Panc1 (cell line): Measurements from ENCODE around the gene METTL21C. TPM values are rescaled to one million over a fixed set of nuclear protein-coding genes. Genes with fewer than 3 reads are reported as not detected.

Experiments
- ATAC-seq: fragments of 200-7000 bp; cut with Tn5 transposase; 2 replicates; pipeline ENCODE4 v1.9.1; 2020; ENCODE audit warnings: mild to moderate bottlenecking, moderate library complexity
- BruUV-seq: library from RNA; stranded (reverse); fragments of 400-500 nt; replicated peaks from 2 replicates; lab custom pipeline; 2021; lab: Mats Ljungman, UMichigan
- CTCF ChIA-PET: fragments of 300-600 bp; sonication (Branson Sonifier 250); formaldehyde crosslinking; loops from one replicate; lab custom pipeline; 2022; ENCODE audit warnings: antibody characterized with exemption; lab: Charles Lee
- POLR2A ChIA-PET: fragments of 300-600 bp; sonication (Branson Sonifier 250); formaldehyde crosslinking; loops from one replicate; lab custom pipeline; 2022; ENCODE audit warnings: antibody characterized with exemption; lab: Charles Lee
- DNase-seq: peaks from one replicate; pipeline ENCODE4 v3.0.0-alpha.2; 2010; ENCODE audit warnings: low read depth, low spot score
- H3K27ac ChIP-seq: 2 replicates; pipeline ENCODE4 v1.5.1; 2011; ENCODE audit warnings: mild to moderate bottlenecking, low read length, inconsistent platforms
- H3K27me3 ChIP-seq: fragments of 200-500 bp; sonication (Bioruptor generic); 2 replicates; pipeline ENCODE4 v1.6.0; 2014; ENCODE audit warnings: low read length, inconsistent platforms; ENCODE audit not compliant: control insufficient read depth, insufficient read depth
- H3K36me3 ChIP-seq: fragments of 200-500 bp; sonication (Bioruptor generic); 2 replicates; pipeline ENCODE4 v1.5.1; 2014; ENCODE audit warnings: inconsistent platforms, mild to moderate bottlenecking, low read length, moderate library complexity; ENCODE audit not compliant: control insufficient read depth, insufficient read depth
- H3K4me1 ChIP-seq: 2 replicates; pipeline ENCODE4 v1.5.1; 2011; ENCODE audit warnings: inconsistent platforms, mild to moderate bottlenecking, low read length, moderate library complexity; ENCODE audit not compliant: control insufficient read depth, insufficient read depth
- H3K4me3 ChIP-seq, 2 experiments: 2 replicates each; pipeline ENCODE4 v1.5.1; 2011 to 2012; ENCODE audit warnings: low read depth in 2 of 2, low read length in 2 of 2, mild to moderate bottlenecking in 2 of 2, inconsistent platforms in 1 of 2, moderate library complexity in 1 of 2
- H3K9me3 ChIP-seq: fragments of 200-500 bp; sonication (Bioruptor generic); 2 replicates; pipeline ENCODE4 v1.5.1; 2014; ENCODE audit warnings: low read depth, mild to moderate bottlenecking, inconsistent platforms, low read length, moderate library complexity; ENCODE audit not compliant: control insufficient read depth, insufficient read depth
- CTCF ChIP-seq: fragments of 450-650 bp; IDR thresholded peaks from 2 replicates; pipeline ENCODE4 v1.5.1; 2017; ENCODE audit warnings: mild to moderate bottlenecking
- POLR2AphosphoS5 ChIP-seq: IDR thresholded peaks from 2 replicates; pipeline ENCODE4 v1.6.1; 2012; ENCODE audit warnings: mild to moderate bottlenecking, low read depth, low read length, moderate library complexity
- REST ChIP-seq, 2 experiments: IDR thresholded peaks; 2 replicates each; pipeline ENCODE4 v1.6.1; 2011 to 2012; ENCODE audit warnings: low read depth in 2 of 2, control low read depth in 1 of 2, low read length in 1 of 2, mild to moderate bottlenecking in 1 of 2, moderate library complexity in 1 of 2; ENCODE audit not compliant: insufficient read depth in 1 of 2
- SIN3A ChIP-seq: IDR thresholded peaks from 2 replicates; pipeline ENCODE4 v1.6.1; 2012; ENCODE audit warnings: low read depth, mild to moderate bottlenecking, low read length, moderate library complexity, borderline replicate concordance; ENCODE audit not compliant: insufficient read depth
- TCF7L2 ChIP-seq: IDR thresholded peaks from 2 replicates; pipeline ENCODE4 v1.6.1; 2011; ENCODE audit warnings: mild to moderate bottlenecking, low read depth, low read length, inconsistent platforms
- in situ Hi-C: cut with HindIII; loops from 2 replicates; pipeline ENCODE4 v1.10.0; 2016; ENCODE audit warnings: low sequenced_read_pairs, low pct_unique_long_range_greater_than_20kb
- intact Hi-C: fragments of 100-400 bp; cut with micrococcal nuclease; formaldehyde crosslinking; loops from one replicate; pipeline ENCODE4 v1.10.0; 2022; ENCODE audit not compliant: unreplicated experiment
- total RNA-seq: library from RNA; stranded (reverse); gene quantifications from one replicate; pipeline ENCODE4 v1.2.1, GENCODE V29; 2021; ENCODE audit not compliant: unreplicated experiment

METTL21C gene
- total RNA-seq, 1 experiment from 2014 or later = not detected

GRCh38 chr13:102693250-102693649 lies 1.6 kb downstream of the METTL21C start:
- no TSS peak for BruUV-seq
- Histone ChIP-seq H3K4me3 (no peak overlapping the region), H3K36me3 (no peaks in the 10 kb centered on the region), H3K4me1 (no peaks in the 10 kb centered on the region), H3K27me3 (no peaks in the 10 kb centered on the region), H3K27ac (no peak overlapping the region), H3K9me3 (no peaks in the 10 kb centered on the region)
- DNase-seq (no peak), ATAC-seq (no peak)
- POLR2A ChIA-PET = no interaction called here
- in situ Hi-C loops = no loop called here
- TF ChIP-seq POLR2AphosphoS5 (no peak), TCF7L2 (no peak), CTCF (no peak), REST (IDR thresholded peaks at IDR 0.05; ENCODE audit: insufficient read depth in 1 of 2, low read depth in 2 of 2, low read length in 1 of 2) (no peak), SIN3A (no peak)
- intact Hi-C loops = no loop called here
- CTCF ChIA-PET = no interaction called here

- no TSS peak for BruUV-seq
- ATAC-seq (no peak), DNase-seq (no peak)
- Histone ChIP-seq H3K27ac (no peak overlapping the region), H3K4me3 (no peak overlapping the region), H3K9me3 (no peaks in the 10 kb centered on the region), H3K4me1 (no peaks in the 10 kb centered on the region), H3K27me3 (no peaks in the 10 kb centered on the region), H3K36me3 (no peaks in the 10 kb centered on the region)
- ChIA-PET CTCF (no interaction called here), POLR2A (no interaction called here)
- no peak for TF ChIP-seq CTCF
- TF ChIP-seq SIN3A = no peak
- no peak for TF ChIP-seq POLR2AphosphoS5
- TF ChIP-seq REST (IDR thresholded peaks at IDR 0.05; ENCODE audit: insufficient read depth in 1 of 2, low read depth in 2 of 2, low read length in 1 of 2) = no peak
- TF ChIP-seq TCF7L2 = no peak
- intact Hi-C loops (no loop called here), in situ Hi-C loops (no loop called here)
Observed at GRCh38 chr13:102692491-102692826, 2.4 kb downstream of the METTL21C start.
